Measurements from ENCODE around the gene OARD1.

DNA sequence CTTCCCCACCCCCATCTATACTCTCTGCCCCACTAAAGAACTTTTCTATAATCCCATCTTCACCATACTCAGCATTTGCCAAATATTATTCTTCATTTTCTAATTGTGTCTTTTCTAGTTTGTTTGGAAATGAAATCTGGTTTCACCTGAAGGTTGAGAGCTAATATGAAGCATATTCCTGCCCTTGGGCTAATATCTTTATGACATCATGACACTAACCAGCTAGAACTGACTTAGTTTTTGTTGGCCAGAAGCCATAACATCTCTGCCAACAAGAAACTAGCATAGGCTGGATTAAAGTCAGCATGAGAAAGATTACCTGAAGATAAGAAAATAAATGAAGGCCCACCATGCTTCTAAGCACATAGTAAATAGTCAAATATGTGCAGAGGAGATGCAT is 49.9 kb downstream of the OARD1 start:
- TF ChIP-seq, protein P1, sequence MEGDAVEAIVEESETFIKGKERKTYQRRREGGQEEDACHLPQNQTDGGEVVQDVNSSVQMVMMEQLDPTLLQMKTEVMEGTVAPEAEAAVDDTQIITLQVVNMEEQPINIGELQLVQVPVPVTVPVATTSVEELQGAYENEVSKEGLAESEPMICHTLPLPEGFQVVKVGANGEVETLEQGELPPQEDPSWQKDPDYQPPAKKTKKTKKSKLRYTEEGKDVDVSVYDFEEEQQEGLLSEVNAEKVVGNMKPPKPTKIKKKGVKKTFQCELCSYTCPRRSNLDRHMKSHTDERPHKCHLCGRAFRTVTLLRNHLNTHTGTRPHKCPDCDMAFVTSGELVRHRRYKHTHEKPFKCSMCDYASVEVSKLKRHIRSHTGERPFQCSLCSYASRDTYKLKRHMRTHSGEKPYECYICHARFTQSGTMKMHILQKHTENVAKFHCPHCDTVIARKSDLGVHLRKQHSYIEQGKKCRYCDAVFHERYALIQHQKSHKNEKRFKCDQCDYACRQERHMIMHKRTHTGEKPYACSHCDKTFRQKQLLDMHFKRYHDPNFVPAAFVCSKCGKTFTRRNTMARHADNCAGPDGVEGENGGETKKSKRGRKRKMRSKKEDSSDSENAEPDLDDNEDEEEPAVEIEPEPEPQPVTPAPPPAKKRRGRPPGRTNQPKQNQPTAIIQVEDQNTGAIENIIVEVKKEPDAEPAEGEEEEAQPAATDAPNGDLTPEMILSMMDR (IDR thresholded peaks at IDR 0.05): no peak
- TF ChIP-seq EZH2 (IDR thresholded peaks at IDR 0.05; ENCODE audit: borderline replicate concordance, insufficient read depth, low read depth, low read length, poor library complexity, severe bottlenecking): no peak

Measured in B cell (primary cell).